Ramos (cell line): ENCODE results near the gene GRM4.
"Not testable (repeated sequence)": the region's sequence is repeated elsewhere in the genome, so short reads cannot be mapped to it uniquely, and the experiment has no call there.

Experiments used
- in situ Hi-C: fragments of 300-500 bp; cut with MboI; formaldehyde crosslinking; loops from one replicate; pipeline ENCODE4 v1.14.3; 2022; ENCODE audit warnings: low sequenced_read_pairs; ENCODE audit not compliant: unreplicated experiment

GRM4 gene

GRCh38 chr6:34031625-34032383, 114.1 kb downstream of the GRM4 start:
- in situ Hi-C loops = no loop called here

GRCh38 chr6:34030831-34031624, 114.9 kb downstream of the GRM4 start:
- in situ Hi-C loops = no loop called here

- in situ Hi-C loops = no loop called here
Observed at GRCh38 chr6:34029489-34030280, 116.2 kb downstream of the GRM4 start.

GRCh38 chr6:34028691-34029360, 117.1 kb downstream of the GRM4 start:
- in situ Hi-C loops = no loop called here

GRCh38 chr6:34027939-34028441, 117.9 kb downstream of the GRM4 start:
- in situ Hi-C loops = no loop called here

GRCh38 chr6:34027445-34027936, 118.4 kb downstream of the GRM4 start:
- in situ Hi-C loops = no loop called here

- in situ Hi-C loops = no loop called here
Observed at GRCh38 chr6:34025861-34026260, 120.0 kb downstream of the GRM4 start.

GRCh38 chr6:34025112-34025807, 120.6 kb downstream of the GRM4 start:
- in situ Hi-C loops = no loop called here

- in situ Hi-C loops = no loop called here
Observed at GRCh38 chr6:34022873-34023255, 123.0 kb downstream of the GRM4 start.

GRCh38 chr6:34022250-34022872, 123.5 kb downstream of the GRM4 start:
- in situ Hi-C loops = no loop called here

GRCh38 chr6:34021554-34022190, 124.2 kb downstream of the GRM4 start:
- in situ Hi-C loops = no loop called here

- in situ Hi-C loops = no loop called here
Observed at GRCh38 chr6:34020807-34021553, 124.9 kb downstream of the GRM4 start.

- in situ Hi-C loops = no loop called here
Observed at GRCh38 chr6:34020278-34020677, 125.6 kb downstream of the GRM4 start.

GRCh38 chr6:34018961-34019606, 126.8 kb downstream of the GRM4 start:
- in situ Hi-C loops = no loop called here

GRCh38 chr6:34018026-34018425, 127.9 kb downstream of the GRM4 start:
- in situ Hi-C loops = no loop called here

GRCh38 chr6:34017106-34017805, 128.6 kb downstream of the GRM4 start:
- in situ Hi-C loops = no loop called here

- in situ Hi-C loops = not testable (repeated sequence)
Observed at GRCh38 chr6:34016573-34016972, 129.3 kb downstream of the GRM4 start.
